Thyroid gland (tissue), 4 donors: Measurements from ENCODE around the gene GNG4. TPM values are rescaled to one million over a fixed set of nuclear protein-coding genes. Genes with fewer than 3 reads are reported as not detected.

Experiments used
- DNase-seq, 2 donors: peaks; one replicate each; pipeline ENCODE4 v3.0.0-alpha.2; 2019
- H3K27ac ChIP-seq, 3 donors: fragments of 200-600 bp; sonication (generic); 1 replicate in 2 of 3; 2 replicates in 1 of 3; pipeline ENCODE4 v1.5.1; 2016 to 2019; ENCODE audit warnings: mild to moderate bottlenecking in 1 of 3, moderate library complexity in 1 of 3
- H3K27me3 ChIP-seq: fragments of 200-600 bp; sonication (generic); one replicate; pipeline ENCODE4 v1.5.1; 2019
- H3K36me3 ChIP-seq, 2 donors: fragments of 200-600 bp; sonication (generic); one replicate each; pipeline ENCODE4 v1.5.1; 2016 to 2019
- H3K4me1 ChIP-seq, 2 donors: fragments of 200-600 bp; sonication (generic); one replicate each; pipeline ENCODE4 v1.5.1; 2017 to 2019
- H3K4me3 ChIP-seq, 3 donors: fragments of 200-600 bp; sonication (generic); replicated peaks in 1 of 3; 1 replicate in 2 of 3; 2 replicates in 1 of 3; pipeline ENCODE4 v1.5.1; 2016; ENCODE audit warnings: mild to moderate bottlenecking in 1 of 3
- H3K9me3 ChIP-seq: fragments of 200-600 bp; sonication (generic); one replicate; pipeline ENCODE4 v1.5.1; 2017
- POLR2A ChIP-seq, 2 donors: fragments of 450-650 bp; IDR thresholded peaks; one replicate each; pipeline ENCODE4 v1.6.1; 2017; ENCODE audit warnings: antibody characterized with exemption in 2 of 2, mild to moderate bottlenecking in 2 of 2, moderate library complexity in 1 of 2
- WGBS, 2 donors: methylation state at CpG; one replicate each; pipeline ENCODE4 v1.1.5; 2017; 5-methylcytosine and 5-hydroxymethylcytosine counted together
- intact Hi-C: fragments of 100-400 bp; cut with DNase I; formaldehyde crosslinking; loops from one replicate; pipeline ENCODE4 v1.15.1; 2023
- total RNA-seq, 4 donors: library from RNA; depleted of rRNA; stranded (reverse); fragments of >200 nt; gene quantifications; one replicate each; pipeline ENCODE4 v1.2.3, GENCODE V29; 2016
- TF ChIP-seq, protein P1 (sequence below), 6 experiments: fragments of 200-600 bp in 3 of 6; fragments of 450-650 bp in 3 of 6; sonication (generic) in 3 of 6; IDR thresholded peaks; one replicate each; pipeline ENCODE4 v1.5.1; 2016 to 2019; ENCODE audit warnings: antibody characterized with exemption in 6 of 6, mild to moderate bottlenecking in 2 of 6, inconsistent platforms in 1 of 6, moderate library complexity in 1 of 6

Gene GNG4
- total RNA-seq, 4 donors from 2014 or later: under 0.01 to 3.0 (median 0.13) TPM; not detected in 1

- intact Hi-C loops: no loop called here
- TF ChIP-seq, protein P1, sequence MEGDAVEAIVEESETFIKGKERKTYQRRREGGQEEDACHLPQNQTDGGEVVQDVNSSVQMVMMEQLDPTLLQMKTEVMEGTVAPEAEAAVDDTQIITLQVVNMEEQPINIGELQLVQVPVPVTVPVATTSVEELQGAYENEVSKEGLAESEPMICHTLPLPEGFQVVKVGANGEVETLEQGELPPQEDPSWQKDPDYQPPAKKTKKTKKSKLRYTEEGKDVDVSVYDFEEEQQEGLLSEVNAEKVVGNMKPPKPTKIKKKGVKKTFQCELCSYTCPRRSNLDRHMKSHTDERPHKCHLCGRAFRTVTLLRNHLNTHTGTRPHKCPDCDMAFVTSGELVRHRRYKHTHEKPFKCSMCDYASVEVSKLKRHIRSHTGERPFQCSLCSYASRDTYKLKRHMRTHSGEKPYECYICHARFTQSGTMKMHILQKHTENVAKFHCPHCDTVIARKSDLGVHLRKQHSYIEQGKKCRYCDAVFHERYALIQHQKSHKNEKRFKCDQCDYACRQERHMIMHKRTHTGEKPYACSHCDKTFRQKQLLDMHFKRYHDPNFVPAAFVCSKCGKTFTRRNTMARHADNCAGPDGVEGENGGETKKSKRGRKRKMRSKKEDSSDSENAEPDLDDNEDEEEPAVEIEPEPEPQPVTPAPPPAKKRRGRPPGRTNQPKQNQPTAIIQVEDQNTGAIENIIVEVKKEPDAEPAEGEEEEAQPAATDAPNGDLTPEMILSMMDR (IDR thresholded peaks at IDR 0.05): peak; percentile 73 to 98 (median 88)
- TF ChIP-seq POLR2A (IDR thresholded peaks at IDR 0.05): peak; percentile 23 to 90
- Histone ChIP-seq H3K27ac (peak overlapping the region; percentile 90 to 97 (median 92)), H3K4me1 (peaks cover 9 to 15% of the 10 kb centered on the region in 2 donors), H3K36me3 (no peaks in the 10 kb centered on the region), H3K4me3 (peak overlapping the region; percentile 33 to 73 (median 39)), H3K27me3 (no peaks in the 10 kb centered on the region), H3K9me3 (no peaks in the 10 kb centered on the region)
- 0% methylated on average over 5 to 10 of the region's 61 CpGs for WGBS, 2 donors
- peak; percentile 100 for DNase-seq
Measured at GRCh38 chr1:235504494-235505222, 144.9 kb downstream of the GNG4 start.

DNA sequence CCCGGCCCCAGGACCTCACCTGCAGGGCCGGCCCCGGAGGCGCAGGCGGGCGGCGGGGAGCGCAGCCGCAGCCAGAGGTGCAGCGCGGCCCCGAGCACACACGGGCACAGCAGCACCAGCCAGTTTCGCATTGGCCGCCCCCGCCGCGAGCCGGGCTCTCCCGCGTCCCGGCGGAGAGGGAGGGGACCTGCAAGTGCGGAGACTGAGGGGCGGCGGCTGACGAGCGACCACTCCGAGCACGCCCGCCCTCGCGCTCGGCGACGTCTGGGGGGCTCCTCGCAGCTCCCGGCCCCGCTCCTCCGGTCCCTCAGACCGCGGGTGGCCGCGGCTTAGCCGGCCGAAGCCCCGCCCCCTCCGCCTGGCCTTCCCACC, 145.5 kb downstream of the GNG4 start, which contains the start of gene B3GALNT2:
B3GALNT2 (minus strand) TSS at position 331 of the 372 bp plus-strand sequence; CDS start at position 131, 200 bp downstream.
- H3K4me3 ChIP-seq: peak within 1 kb of the TSS; percentile 33 to 73 (median 39)
- H3K27me3 ChIP-seq: no peaks in the 10 kb centered on the region
- peak within 1 kb of the TSS; percentile 90 to 97 (median 92) for H3K27ac ChIP-seq
- 5% methylated on average over 4 of the region's 48 CpGs; no CpG with 5 or more reads in 1 of the 2 donors for WGBS, 2 donors
- DNase-seq: no peak
- TF ChIP-seq, protein P1 (IDR thresholded peaks at IDR 0.05): no peak
- peak; percentile 93 to 96 for TF ChIP-seq POLR2A (IDR thresholded peaks at IDR 0.05)
- intact Hi-C loops: no loop called here
- H3K4me1 ChIP-seq: peaks cover 9 to 15% of the 10 kb centered on the region in 2 donors
- H3K9me3 ChIP-seq: no peaks in the 10 kb centered on the region
- no peaks in the 10 kb centered on the region for H3K36me3 ChIP-seq

GRCh38 chr1:235503403-235504121, 146.0 kb downstream of the GNG4 start:
- peak overlapping the region; percentile 70 to 97 (median 89) for H3K27ac ChIP-seq
- H3K4me3 ChIP-seq: peak overlapping the region; percentile 10 to 72 (median 39)
- no peaks in the 10 kb centered on the region for H3K27me3 ChIP-seq
- no peaks in the 10 kb centered on the region for H3K36me3 ChIP-seq
- no peaks in the 10 kb centered on the region for H3K9me3 ChIP-seq
- intact Hi-C loops: no loop called here
- DNase-seq: peak; percentile 65
- 1% methylated on average over 42 to 49 of the region's 49 CpGs for WGBS, 2 donors
- H3K4me1 ChIP-seq: peaks cover 9 to 15% of the 10 kb centered on the region in 2 donors
- TF ChIP-seq POLR2A (IDR thresholded peaks at IDR 0.05): peak in 1 of 2 donors; percentile 0
- TF ChIP-seq, protein P1 (IDR thresholded peaks at IDR 0.05): no peak

- Histone ChIP-seq H3K9me3 (no peaks in the 10 kb centered on the region), H3K4me1 (peaks cover 9 to 15% of the 10 kb centered on the region in 2 donors), H3K36me3 (no peaks in the 10 kb centered on the region), H3K4me3 (peak overlapping the region; percentile 10 to 72 (median 39)), H3K27ac (peak overlapping the region; percentile 70 to 97 (median 89)), H3K27me3 (no peaks in the 10 kb centered on the region)
- TF ChIP-seq POLR2A (IDR thresholded peaks at IDR 0.05): no peak
- TF ChIP-seq, protein P1 (IDR thresholded peaks at IDR 0.05): no peak
- peak in 1 of 2 donors; percentile 25 for DNase-seq
- 29 to 32% methylated on average over 5 of the region's 5 CpGs for WGBS, 2 donors
- intact Hi-C loops: no loop called here
Measured at GRCh38 chr1:235502601-235503402, 146.8 kb downstream of the GNG4 start.
